A673 (cell line): Measurements from ENCODE around the gene PRKD1.

Experiments used
- CTCF ChIP-seq: fragments of 300-800, 200-600 bp; sonication (generic); conservative IDR thresholded peaks from 2 replicates; pipeline ENCODE4 v1.5.1; 2017; ENCODE audit warnings: low read depth, mild to moderate bottlenecking, antibody characterized with exemption, low read length, moderate library complexity, mixed read lengths
- EZH2 ChIP-seq: fragments of 200-600 bp; sonication (generic); IDR thresholded peaks from 2 replicates; pipeline ENCODE4 v1.6.1; 2017; ENCODE audit warnings: borderline replicate concordance, low read depth, mild to moderate bottlenecking, mixed read lengths, antibody characterized with exemption, low read length; ENCODE audit not compliant: poor library complexity, severe bottlenecking

DNA sequence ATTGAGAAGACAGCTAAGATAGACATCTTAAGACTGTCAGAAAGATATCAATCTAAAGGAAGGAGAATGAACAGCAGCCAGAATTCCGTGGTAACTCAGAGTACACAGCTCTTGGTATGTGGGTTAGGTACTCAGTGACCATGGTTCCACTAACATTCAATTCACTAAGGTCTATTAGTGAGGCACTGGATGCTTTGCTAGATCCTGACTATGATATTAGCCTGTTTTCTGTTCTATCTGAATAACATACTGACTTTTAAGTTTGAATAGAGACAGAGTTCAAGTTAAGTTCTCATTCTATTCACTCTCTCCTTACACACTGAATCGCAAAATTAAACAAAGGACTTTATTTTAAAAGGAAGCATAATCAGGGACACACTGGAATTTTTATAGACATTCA lies 106.4 kb downstream of the PRKD1 start:
- no peak for TF ChIP-seq CTCF
- no peak for TF ChIP-seq EZH2
